ENCODE data around the gene DNAJB2.
"Not testable (repeated sequence)": the region's sequence is repeated elsewhere in the genome, so short reads cannot be mapped to it uniquely, and the experiment has no call there.

The DNAJB2 gene

DNA sequence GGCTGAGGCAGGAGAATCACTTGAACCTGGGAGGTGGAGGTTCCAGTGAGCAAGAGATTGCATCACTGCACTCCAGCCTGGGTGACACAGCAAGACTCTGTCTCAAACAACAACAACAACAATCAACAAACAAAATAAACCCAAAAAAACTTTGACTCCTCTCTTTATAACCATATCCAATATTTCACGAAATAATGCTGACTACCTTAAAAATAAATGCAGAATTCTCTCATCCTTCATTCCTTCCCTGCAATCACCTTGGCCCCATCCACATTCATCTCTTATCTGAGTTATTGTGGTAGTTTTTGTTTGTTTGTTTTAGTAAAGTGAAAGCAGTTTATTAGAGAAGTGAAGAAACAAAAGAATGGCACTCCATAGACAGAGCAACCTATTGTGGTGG is 26.9 kb downstream of the DNAJB2 start:
- H3F3A ChIP-seq (ENCODE audit: insufficient read depth, low read length): no peaks in the 10 kb centered on the region
- H3K4me1 ChIP-seq (ENCODE audit: insufficient read depth, low read length, severe bottlenecking): no peaks in the 10 kb centered on the region
- TF ChIP-seq EZH2 (IDR thresholded peaks at IDR 0.05; ENCODE audit: borderline replicate concordance, low read length): no peak
- TF ChIP-seq, protein P1, sequence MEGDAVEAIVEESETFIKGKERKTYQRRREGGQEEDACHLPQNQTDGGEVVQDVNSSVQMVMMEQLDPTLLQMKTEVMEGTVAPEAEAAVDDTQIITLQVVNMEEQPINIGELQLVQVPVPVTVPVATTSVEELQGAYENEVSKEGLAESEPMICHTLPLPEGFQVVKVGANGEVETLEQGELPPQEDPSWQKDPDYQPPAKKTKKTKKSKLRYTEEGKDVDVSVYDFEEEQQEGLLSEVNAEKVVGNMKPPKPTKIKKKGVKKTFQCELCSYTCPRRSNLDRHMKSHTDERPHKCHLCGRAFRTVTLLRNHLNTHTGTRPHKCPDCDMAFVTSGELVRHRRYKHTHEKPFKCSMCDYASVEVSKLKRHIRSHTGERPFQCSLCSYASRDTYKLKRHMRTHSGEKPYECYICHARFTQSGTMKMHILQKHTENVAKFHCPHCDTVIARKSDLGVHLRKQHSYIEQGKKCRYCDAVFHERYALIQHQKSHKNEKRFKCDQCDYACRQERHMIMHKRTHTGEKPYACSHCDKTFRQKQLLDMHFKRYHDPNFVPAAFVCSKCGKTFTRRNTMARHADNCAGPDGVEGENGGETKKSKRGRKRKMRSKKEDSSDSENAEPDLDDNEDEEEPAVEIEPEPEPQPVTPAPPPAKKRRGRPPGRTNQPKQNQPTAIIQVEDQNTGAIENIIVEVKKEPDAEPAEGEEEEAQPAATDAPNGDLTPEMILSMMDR (IDR thresholded peaks at IDR 0.05; ENCODE audit: low read length): no peak
- no peak overlapping the region for H2AFZ ChIP-seq (ENCODE audit: low read length)
- no peaks in the 10 kb centered on the region for H3K9me3 ChIP-seq (ENCODE audit: low read length)
- no peaks in the 10 kb centered on the region for H3K27me3 ChIP-seq (ENCODE audit: insufficient read depth, low read length)
- H3K4me3 ChIP-seq (ENCODE audit: low read depth, low read length, poor library complexity, severe bottlenecking): no peak overlapping the region
- H3K4me2 ChIP-seq (ENCODE audit: low read length): no peak overlapping the region
- H3K36me3 ChIP-seq (ENCODE audit: insufficient read depth, low read length): no peaks in the 10 kb centered on the region
- H3K27ac ChIP-seq (ENCODE audit: low read depth, low read length, poor library complexity, severe bottlenecking): no peak overlapping the region
- no peaks in the 10 kb centered on the region for H4K20me1 ChIP-seq (ENCODE audit: insufficient read depth, low read length)
- no peaks in the 10 kb centered on the region for H3K79me2 ChIP-seq (ENCODE audit: insufficient read depth, low read length)
- H3K9me2 ChIP-seq (ENCODE audit: low read depth, low read length): no peaks in the 10 kb centered on the region
- no peak overlapping the region for H3K9ac ChIP-seq (ENCODE audit: low read length)

DNA sequence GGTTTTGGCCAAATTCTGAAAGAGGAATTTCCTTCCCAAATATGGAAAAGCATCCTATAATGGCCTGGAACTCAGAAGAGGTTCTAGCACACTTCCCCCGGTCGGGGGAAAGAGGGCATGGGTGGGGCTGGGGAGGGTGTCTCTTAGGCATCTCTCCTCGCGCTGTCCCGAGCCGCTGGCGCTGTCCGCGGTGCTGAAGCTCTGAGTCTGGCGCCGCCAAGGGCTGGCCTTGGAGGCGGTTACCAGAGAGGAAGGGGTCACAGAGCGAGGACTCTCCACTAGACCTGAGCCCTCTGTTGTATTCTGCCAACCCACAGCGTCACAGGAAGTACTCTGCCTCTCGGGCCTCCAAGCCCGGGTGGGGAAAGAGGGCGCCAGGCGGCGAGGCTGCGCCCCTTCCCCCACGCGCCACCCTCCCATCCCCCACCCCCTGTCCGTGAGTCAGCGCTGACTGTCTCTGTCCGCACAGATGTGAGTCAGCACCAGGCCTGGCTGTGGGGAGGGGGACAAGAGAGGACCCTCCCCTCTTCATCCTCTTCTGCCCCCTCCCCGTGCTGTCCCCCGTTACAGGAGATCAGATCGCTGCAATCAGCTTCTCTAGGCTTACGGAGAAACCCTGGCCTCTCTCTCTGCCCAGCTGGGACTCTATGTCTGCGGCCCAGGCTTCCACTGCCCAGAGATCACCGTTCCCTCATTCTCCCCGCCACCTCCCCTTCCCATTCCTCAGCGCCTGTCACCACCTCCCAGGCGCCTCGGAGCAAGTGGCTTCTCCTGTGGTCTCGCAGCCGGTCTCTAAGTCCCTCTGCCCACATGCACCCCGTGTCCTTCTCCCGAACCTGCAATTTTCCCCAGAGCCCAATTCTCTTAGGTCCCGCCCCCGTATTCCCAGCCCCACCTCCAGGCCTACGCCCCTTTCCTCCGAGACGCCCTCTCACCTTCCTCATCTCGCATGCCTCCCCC is 29.3 kb downstream of the DNAJB2 start:
- H3K4me3 ChIP-seq (ENCODE audit: low read depth, low read length, poor library complexity, severe bottlenecking): no peak overlapping the region
- no peak overlapping the region for H3K4me2 ChIP-seq (ENCODE audit: low read length)
- H3F3A ChIP-seq (ENCODE audit: insufficient read depth, low read length): no peaks in the 10 kb centered on the region
- H3K4me1 ChIP-seq (ENCODE audit: insufficient read depth, low read length, severe bottlenecking): no peaks in the 10 kb centered on the region
- H3K27me3 ChIP-seq (ENCODE audit: insufficient read depth, low read length): no peaks in the 10 kb centered on the region
- H3K79me2 ChIP-seq (ENCODE audit: insufficient read depth, low read length): no peaks in the 10 kb centered on the region
- no peak overlapping the region for H3K9ac ChIP-seq (ENCODE audit: low read length)
- H3K27ac ChIP-seq (ENCODE audit: low read depth, low read length, poor library complexity, severe bottlenecking): no peak overlapping the region
- H3K9me2 ChIP-seq (ENCODE audit: low read depth, low read length): no peaks in the 10 kb centered on the region
- H3K9me3 ChIP-seq (ENCODE audit: low read length): no peaks in the 10 kb centered on the region
- no peak overlapping the region for H2AFZ ChIP-seq (ENCODE audit: low read length)
- no peaks in the 10 kb centered on the region for H4K20me1 ChIP-seq (ENCODE audit: insufficient read depth, low read length)
- no peak for TF ChIP-seq EZH2 (IDR thresholded peaks at IDR 0.05; ENCODE audit: borderline replicate concordance, low read length)
- TF ChIP-seq, protein P1 (IDR thresholded peaks at IDR 0.05; ENCODE audit: low read length): no peak
- no peaks in the 10 kb centered on the region for H3K36me3 ChIP-seq (ENCODE audit: insufficient read depth, low read length)

DNA sequence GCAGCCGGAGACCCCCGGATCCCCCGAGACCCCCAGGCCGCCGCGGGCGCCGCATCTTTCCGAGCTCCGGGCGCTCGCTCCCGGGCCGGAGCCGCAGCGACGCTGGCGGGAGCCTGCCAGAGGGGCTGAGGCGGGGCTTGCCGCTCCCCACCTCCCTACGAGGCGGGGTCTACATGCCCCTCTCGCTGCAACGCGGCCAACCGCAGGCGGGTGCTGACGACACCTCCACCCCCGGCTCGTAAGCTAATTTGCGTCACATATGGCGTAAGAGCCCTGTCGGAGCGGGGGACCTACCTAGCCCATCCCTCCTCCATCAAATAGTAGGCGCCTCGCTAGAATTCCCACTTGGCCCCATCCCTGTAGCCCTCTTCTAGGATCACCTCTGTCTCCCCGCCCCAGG is 30.1 kb downstream of the DNAJB2 start, which contains the start of gene PTPRN:
PTPRN (minus strand) TSS at position 124 of the 400 bp plus-strand sequence; CDS start at position 55, 69 bp downstream.
- Histone ChIP-seq H3K36me3 (ENCODE audit: insufficient read depth, low read length) (no peaks in the 10 kb centered on the region; the same call in 1 of the 2 replicates), H3K9me3 (ENCODE audit: low read length) (no peaks in the 10 kb centered on the region), H3F3A (ENCODE audit: insufficient read depth, low read length) (no peaks in the 10 kb centered on the region), H3K27ac (ENCODE audit: low read depth, low read length, poor library complexity, severe bottlenecking) (no peak within 1 kb of the TSS), H2AFZ (ENCODE audit: low read length) (no peak within 1 kb of the TSS), H3K9ac (ENCODE audit: low read length) (no peak within 1 kb of the TSS), H3K79me2 (ENCODE audit: insufficient read depth, low read length) (no peaks in the 10 kb centered on the region), H4K20me1 (ENCODE audit: insufficient read depth, low read length) (no peaks in the 10 kb centered on the region), H3K4me3 (ENCODE audit: low read depth, low read length, poor library complexity, severe bottlenecking) (no peak within 1 kb of the TSS), H3K4me2 (ENCODE audit: low read length) (no peak within 1 kb of the TSS), H3K4me1 (ENCODE audit: insufficient read depth, low read length, severe bottlenecking) (no peaks in the 10 kb centered on the region), H3K9me2 (ENCODE audit: low read depth, low read length) (no peaks in the 10 kb centered on the region), H3K27me3 (ENCODE audit: insufficient read depth, low read length) (no peaks in the 10 kb centered on the region)
- TF ChIP-seq EZH2 (IDR thresholded peaks at IDR 0.05; ENCODE audit: borderline replicate concordance, low read length): no peak

DNA sequence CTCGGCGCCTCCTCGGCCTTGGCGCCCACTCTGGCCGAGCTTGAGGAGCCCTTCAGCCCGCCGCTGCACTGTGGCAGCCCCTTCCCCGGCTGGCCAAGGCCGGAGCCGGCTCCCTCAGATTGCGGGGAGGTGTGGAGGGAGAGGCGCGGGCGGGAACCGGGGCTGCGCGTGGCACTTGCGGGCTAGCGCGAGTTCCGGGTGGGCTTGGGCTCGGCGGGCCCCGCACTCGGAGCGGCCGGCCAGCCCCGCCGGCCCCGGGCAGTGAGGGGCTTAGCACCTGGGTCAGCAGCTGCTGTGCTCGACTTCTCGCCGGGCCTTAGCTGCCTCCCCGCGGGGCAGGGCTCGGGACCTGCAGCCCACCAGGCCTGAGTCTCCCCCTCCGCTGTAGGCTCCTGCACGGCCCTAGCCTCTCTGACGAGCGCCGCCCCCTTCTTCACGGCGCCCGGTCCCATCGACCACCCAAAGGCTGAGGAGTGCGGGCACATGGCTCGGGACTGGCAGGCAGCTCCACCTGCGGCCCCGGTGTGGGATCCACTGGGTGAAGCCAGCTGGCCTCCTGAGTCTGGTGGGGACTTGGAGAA is 33.6 kb downstream of the DNAJB2 start:
- H3K9me3 ChIP-seq (ENCODE audit: low read length); H3K4me2 ChIP-seq (ENCODE audit: low read length); H3F3A ChIP-seq (ENCODE audit: insufficient read depth, low read length); H3K27me3 ChIP-seq (ENCODE audit: insufficient read depth, low read length); H3K79me2 ChIP-seq (ENCODE audit: insufficient read depth, low read length); H3K36me3 ChIP-seq (ENCODE audit: insufficient read depth, low read length); H3K9me2 ChIP-seq (ENCODE audit: low read depth, low read length); H4K20me1 ChIP-seq (ENCODE audit: insufficient read depth, low read length); H3K4me3 ChIP-seq (ENCODE audit: low read depth, low read length, poor library complexity, severe bottlenecking); H3K9ac ChIP-seq (ENCODE audit: low read length); H3K4me1 ChIP-seq (ENCODE audit: insufficient read depth, low read length, severe bottlenecking); H2AFZ ChIP-seq (ENCODE audit: low read length); H3K27ac ChIP-seq (ENCODE audit: low read depth, low read length, poor library complexity, severe bottlenecking): not testable (repeated sequence)
